GM21825 (cell line): ENCODE results near the gene SAP30BP.
A peak's percentile ranks its signal among the peaks of the same experiment; 100 is the strongest.

ENCODE experiments used
- ATAC-seq: cut with Tn5 transposase; IDR thresholded peaks from one replicate; pipeline ENCODE4 v1.9.1; 2021; ENCODE audit warnings: mild to moderate bottlenecking, moderate library complexity; ENCODE audit not compliant: unreplicated experiment

SAP30BP gene

GRCh38 chr17:75666959-75667790, at the start of gene SAP30BP, which contains the start of gene RECQL5:
Gene SAP30BP (plus strand): TSS chr17:75667338. CDS start chr17:75667373, 35 bp downstream.
Gene RECQL5 (minus strand): TSS chr17:75667154. CDS start chr17:75666557, 597 bp downstream.
- peak; percentile 67 for ATAC-seq

GRCh38 chr17:75617675-75618074, 49.5 kb upstream of the SAP30BP start:
- ATAC-seq = no peak

GRCh38 chr17:75619506-75620431, 47.4 kb upstream of the SAP30BP start:
- ATAC-seq = no peak

- ATAC-seq = no peak
Measured at GRCh38 chr17:75621489-75621888, 45.6 kb upstream of the SAP30BP start.

- ATAC-seq = no peak
Measured at GRCh38 chr17:75622076-75622475, 45.1 kb upstream of the SAP30BP start.

- no peak for ATAC-seq
Measured at GRCh38 chr17:75622771-75623273, 44.3 kb upstream of the SAP30BP start.

- no peak for ATAC-seq
Measured at GRCh38 chr17:75623386-75623785, 43.8 kb upstream of the SAP30BP start.

GRCh38 chr17:75624021-75624420, 43.1 kb upstream of the SAP30BP start:
- no peak for ATAC-seq

- no peak for ATAC-seq
Measured at GRCh38 chr17:75624714-75625345, 42.3 kb upstream of the SAP30BP start.

GRCh38 chr17:75625813-75626486, 41.2 kb upstream of the SAP30BP start:
- ATAC-seq = no peak

GRCh38 chr17:75626496-75627038, 40.6 kb upstream of the SAP30BP start:
- no peak for ATAC-seq

GRCh38 chr17:75627094-75627493, 40.0 kb upstream of the SAP30BP start:
- no peak for ATAC-seq

GRCh38 chr17:75628425-75628824, 38.7 kb upstream of the SAP30BP start:
- no peak for ATAC-seq

- ATAC-seq = no peak
Measured at GRCh38 chr17:75629157-75629556, 38.0 kb upstream of the SAP30BP start.

GRCh38 chr17:75630071-75630917, 36.8 kb upstream of the SAP30BP start:
- ATAC-seq = no peak

GRCh38 chr17:75631353-75631752, 35.8 kb upstream of the SAP30BP start:
- no peak for ATAC-seq

- no peak for ATAC-seq
Measured at GRCh38 chr17:75632428-75632827, 34.7 kb upstream of the SAP30BP start.

GRCh38 chr17:75632863-75633485, 34.2 kb upstream of the SAP30BP start, which contains the start of gene SMIM5:
Gene SMIM5 (plus strand): TSS chr17:75633434. CDS start chr17:75640202, 6,768 bp downstream.
- ATAC-seq = no peak
